HG02623 (cell line): ENCODE results near the gene MTFR1L.

Experiments
- ATAC-seq: cut with Tn5 transposase; IDR thresholded peaks from one replicate; pipeline ENCODE4 v1.9.1; 2021; ENCODE audit warnings: moderate library complexity; ENCODE audit not compliant: unreplicated experiment

Gene MTFR1L

GRCh38 chr1:25806418-25806817, 13.3 kb upstream of the MTFR1L start:
- ATAC-seq = no peak

- no peak for ATAC-seq
Observed at GRCh38 chr1:25807480-25808390, 12.0 kb upstream of the MTFR1L start.

- ATAC-seq = no peak
Observed at GRCh38 chr1:25808481-25809244, 11.1 kb upstream of the MTFR1L start.

DNA sequence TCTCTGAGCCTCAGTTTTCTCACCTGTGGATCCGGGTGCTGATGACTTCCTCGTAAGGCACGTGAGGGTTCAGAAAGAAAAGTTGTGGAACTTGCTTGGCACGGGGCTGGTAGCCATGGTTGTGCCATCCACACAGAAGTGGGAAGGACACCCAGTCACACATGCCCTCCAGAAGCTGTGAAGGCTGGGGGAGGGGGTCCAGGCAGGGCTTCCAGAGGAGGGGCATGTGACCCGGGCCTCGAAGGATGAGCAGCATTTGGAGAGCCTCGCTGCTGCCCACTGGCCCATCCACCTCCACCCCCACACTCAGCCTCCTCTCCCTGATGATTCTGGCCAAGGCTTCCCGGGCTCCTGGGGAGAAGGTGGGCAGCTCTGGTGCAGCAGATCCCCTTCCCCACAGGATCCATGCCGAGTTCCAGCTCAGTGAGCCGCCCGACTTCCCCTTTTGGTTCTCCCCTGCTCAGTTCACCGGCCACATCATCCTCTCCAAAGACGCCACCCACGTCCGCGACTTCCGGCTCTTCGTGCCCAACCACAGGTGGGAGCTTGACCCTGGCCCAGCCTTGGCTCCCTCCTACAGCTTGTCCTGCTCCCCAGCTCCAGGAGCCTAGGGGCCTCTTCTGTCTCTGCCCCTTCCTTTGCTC, 10.3 kb upstream of the MTFR1L start:
- no peak for ATAC-seq

GRCh38 chr1:25809929-25810328, 9.8 kb upstream of the MTFR1L start:
- ATAC-seq = no peak

DNA sequence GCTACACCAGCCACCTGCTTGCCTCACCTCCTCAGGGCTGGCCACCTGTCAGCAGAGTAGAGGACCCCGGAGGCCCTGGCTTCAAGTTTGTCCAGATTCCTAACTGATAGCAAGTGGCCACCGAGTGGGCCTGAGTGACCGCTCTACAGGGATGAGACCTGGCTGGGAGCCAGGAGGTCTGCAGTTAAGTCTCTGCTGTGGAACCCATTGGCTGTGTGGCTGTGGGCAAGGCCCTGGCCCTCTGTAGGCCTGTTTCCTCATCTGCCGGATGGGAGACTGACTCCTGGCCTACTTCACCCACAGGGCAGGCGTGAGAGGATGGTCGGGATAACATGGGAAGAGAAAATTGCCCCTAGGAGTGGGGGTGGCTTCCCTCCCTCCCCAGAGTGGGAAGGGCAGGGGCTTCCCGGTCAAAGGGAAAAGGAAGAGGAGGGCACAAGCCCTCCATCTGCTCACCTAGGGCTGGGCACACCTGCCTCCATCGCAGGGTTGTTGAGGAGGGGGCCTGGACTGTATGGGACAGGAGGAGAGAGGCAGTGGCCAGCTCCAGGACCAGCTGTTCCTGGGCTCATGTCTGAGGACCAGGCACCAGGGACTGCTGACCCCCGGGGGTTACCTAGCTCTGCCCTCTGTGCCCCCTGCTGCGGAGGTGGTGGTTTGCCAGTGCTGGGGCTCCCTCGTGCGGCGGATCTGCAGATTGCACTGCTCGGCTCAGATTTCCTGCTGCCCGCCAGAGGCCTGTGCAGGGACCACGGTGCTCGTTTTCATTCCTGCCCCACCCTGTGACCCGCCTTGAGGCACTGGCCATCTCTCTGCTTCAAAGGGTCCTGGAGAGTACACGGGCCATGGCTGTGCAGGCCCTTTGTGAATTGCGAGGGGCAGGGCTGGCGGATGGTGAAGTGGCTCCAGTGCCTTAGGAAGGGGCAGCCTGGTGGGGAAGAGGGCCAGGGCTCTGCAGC, 9.1 kb upstream of the MTFR1L start:
- peak; percentile 47 for ATAC-seq

DNA sequence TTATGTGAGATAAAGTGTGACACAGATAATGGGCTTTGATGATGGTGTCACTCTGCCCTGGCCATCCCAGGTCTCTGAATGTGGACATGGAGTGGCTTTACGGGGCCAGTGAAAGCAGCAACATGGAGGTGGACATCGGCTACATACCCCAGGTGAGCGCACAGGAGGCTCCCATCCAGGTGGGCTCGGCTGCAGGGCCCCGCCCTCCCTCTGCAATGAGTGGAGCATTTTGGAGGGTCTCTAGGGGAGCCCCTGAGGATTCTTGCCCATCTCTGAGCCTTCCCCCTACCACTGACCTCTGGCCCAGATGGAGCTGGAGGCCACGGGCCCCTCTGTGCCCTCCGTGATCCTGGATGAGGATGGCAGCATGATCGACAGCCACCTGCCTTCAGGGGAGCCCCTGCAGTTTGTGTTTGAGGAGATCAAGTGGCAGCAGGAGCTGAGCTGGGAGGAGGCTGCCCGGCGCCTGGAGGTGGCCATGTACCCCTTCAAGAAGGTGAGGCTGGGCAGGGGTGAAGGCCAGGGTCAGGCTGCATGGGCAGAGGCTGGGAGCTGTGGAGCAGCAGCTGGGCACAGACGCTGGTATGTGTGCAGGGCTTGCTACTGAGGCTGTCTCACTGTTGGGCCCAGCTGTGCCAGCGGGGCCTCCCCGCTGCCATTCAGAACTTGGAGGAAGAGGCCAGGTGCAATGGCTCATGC, 8.2 kb upstream of the MTFR1L start:
- ATAC-seq = no peak

- no peak for ATAC-seq
Observed at GRCh38 chr1:25813071-25813733, 6.6 kb upstream of the MTFR1L start.

- no peak for ATAC-seq
Observed at GRCh38 chr1:25813734-25814471, 5.9 kb upstream of the MTFR1L start.

DNA sequence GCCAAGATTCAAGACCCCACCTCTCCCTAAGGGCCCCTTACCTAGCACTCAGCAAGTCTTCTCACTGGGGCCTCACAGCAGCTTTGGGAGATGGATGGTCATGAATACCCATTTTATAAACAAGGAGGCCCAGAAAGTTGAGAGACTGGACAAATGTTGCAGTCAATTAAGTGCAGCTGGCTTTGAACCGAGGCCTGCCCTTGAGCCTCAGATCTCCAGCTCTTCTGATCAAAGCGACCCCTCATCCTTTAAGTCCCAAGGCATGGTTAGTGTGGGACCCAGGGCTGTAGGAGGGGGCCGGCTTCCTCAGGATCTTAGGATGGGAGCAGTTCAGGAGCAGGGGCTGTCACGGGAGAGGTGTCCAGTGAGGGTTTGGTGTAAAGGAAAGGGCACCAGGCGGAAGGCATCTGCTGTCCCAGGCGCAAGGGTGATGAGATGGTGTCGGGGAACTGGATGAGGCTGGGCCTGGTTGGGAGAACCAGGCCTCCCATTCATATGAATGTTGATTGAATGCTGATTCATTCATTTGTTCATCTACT, 5.1 kb upstream of the MTFR1L start:
- ATAC-seq = no peak

GRCh38 chr1:25815208-25816111, 4.3 kb upstream of the MTFR1L start:
- no peak for ATAC-seq

GRCh38 chr1:25816112-25816718, 3.5 kb upstream of the MTFR1L start:
- ATAC-seq = no peak

DNA sequence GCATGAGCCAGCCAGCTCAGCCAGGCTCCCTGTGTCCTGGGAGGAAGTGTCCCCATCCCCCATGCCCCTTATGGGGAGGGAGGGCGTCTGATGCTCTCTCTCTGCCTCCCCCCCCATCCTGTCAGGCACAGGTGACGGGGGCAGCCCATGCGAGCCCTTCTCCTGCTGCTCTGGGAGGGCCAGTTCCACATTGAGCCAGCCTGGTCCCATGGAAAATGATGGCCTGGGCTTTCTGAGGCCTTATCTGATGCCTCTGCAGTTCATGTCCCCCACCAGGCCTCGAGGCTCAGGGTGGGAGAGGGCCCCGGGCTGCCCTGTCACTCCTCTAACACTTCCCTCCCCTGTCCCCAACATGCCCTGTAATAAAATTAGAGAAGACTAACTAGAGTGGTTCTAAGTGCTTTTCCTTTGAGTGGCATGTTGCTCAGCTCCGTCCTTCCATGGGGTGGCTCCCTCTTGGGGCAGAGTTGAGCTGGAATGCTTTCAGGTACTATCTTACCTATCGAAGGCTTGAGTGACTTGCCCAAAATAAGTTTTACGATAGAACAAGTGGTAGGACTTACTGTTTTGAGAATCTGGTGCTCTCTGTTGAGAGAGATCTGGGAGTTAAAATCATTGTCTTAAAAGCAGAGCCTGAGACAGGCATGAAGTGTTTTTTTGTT, 1.8 kb upstream of the MTFR1L start:
- no peak for ATAC-seq

- ATAC-seq = no peak
Observed at GRCh38 chr1:25818569-25818968, 1.2 kb upstream of the MTFR1L start.

- peak; percentile 44 for ATAC-seq
Observed at GRCh38 chr1:25820247-25821111, 725 bp downstream of the MTFR1L start.

- no peak for ATAC-seq
Observed at GRCh38 chr1:25821112-25821476, 1.3 kb downstream of the MTFR1L start.
